HepG2 (cell line): Measurements from ENCODE around the gene ASB7. TPM values are rescaled to one million over a fixed set of nuclear protein-coding genes. Genes with fewer than 3 reads are reported as not detected.

ENCODE experiments used
- ATAC-seq: fragments of 200-7000 bp; cut with Tn5 transposase; 3 replicates; pipeline ENCODE4 v1.9.1; 2020; ENCODE audit warnings: mild to moderate bottlenecking, moderate library complexity
- BruUV-seq: library from RNA; stranded (reverse); fragments of 400-500 nt; replicated peaks from 2 replicates; lab custom pipeline; 2021; lab: Mats Ljungman, UMichigan
- CTCF ChIA-PET: fragments of 300-600 bp; formaldehyde crosslinking; extraction: SDS; loops from one replicate; lab custom pipeline; 2021; ENCODE audit warnings: low total read pairs, inconsistent platforms, low intra/inter-chr PET ratio; lab: Yijun Ruan, JAX
- POLR2A ChIA-PET: fragments of 350-600 bp; sonication (Branson Sonifier 250); formaldehyde crosslinking; loops from one replicate; lab custom pipeline; 2020; ENCODE audit warnings: antibody characterized with exemption, inconsistent platforms; lab: Yijun Ruan, JAX
- DNase-seq: peaks from one replicate; pipeline ENCODE4 v3.0.0-alpha.2; 2015; ENCODE audit warnings: low spot score
- FAIRE-seq: peaks from 3 replicates; lab custom pipeline; 2011; peaks lifted over from hg19 to GRCh38; lab: Jason Lieb, UNC
- H2AFZ ChIP-seq: one replicate; pipeline ENCODE4 v1.6.1; 2011; ENCODE audit warnings: low read length, inconsistent platforms
- H3K27ac ChIP-seq: fragments of 300-600 bp; 3 replicates; pipeline ENCODE4 v1.8.0; 2011; ENCODE audit warnings: mixed run types, mild to moderate bottlenecking, mixed read lengths, low read length, inconsistent platforms; ENCODE audit not compliant: insufficient read depth; ENCODE audit errors: extremely low read length
- H3K27me3 ChIP-seq, 2 experiments: fragments of 200-600 bp in 1 of 2; 2 replicates in 1 of 2; 3 replicates in 1 of 2; pipeline versions ENCODE4 v1.6.0 to v1.8.0; 2011; ENCODE audit warnings: low read length in 2 of 2, mild to moderate bottlenecking in 2 of 2, moderate library complexity in 2 of 2, inconsistent platforms in 1 of 2; ENCODE audit not compliant: insufficient read depth in 2 of 2, control insufficient read depth in 1 of 2
- H3K36me3 ChIP-seq, 2 experiments: fragments of 200-600 bp in 1 of 2; replicated peaks in 1 of 2; 2 replicates in 1 of 2; 3 replicates in 1 of 2; pipeline versions ENCODE4 v1.5.1 to v1.8.0; 2011; ENCODE audit warnings: low read length in 2 of 2, inconsistent platforms in 1 of 2; ENCODE audit not compliant: insufficient read depth in 2 of 2, control insufficient read depth in 1 of 2
- H3K4me1 ChIP-seq: 2 replicates; pipeline ENCODE4 v1.5.1; 2012; ENCODE audit warnings: low read length, inconsistent platforms; ENCODE audit not compliant: insufficient read depth
- H3K4me2 ChIP-seq: 2 replicates; pipeline ENCODE4 v1.6.0; 2011; ENCODE audit warnings: low read depth, low read length, inconsistent platforms
- H3K4me3 ChIP-seq, 3 experiments: fragments of 200-600 bp in 1 of 3; sonication (generic), shearing (Covaris generic) in 1 of 3; replicated peaks in 1 of 3; 2 replicates each; pipeline ENCODE4 v1.5.1; 2011 to 2016; ENCODE audit warnings: low read length in 3 of 3, inconsistent platforms in 2 of 3, low read depth in 2 of 3, mild to moderate bottlenecking in 2 of 3, control low read depth in 1 of 3, mixed read lengths in 1 of 3; ENCODE audit not compliant: insufficient read depth in 1 of 3
- H3K79me2 ChIP-seq: one replicate; pipeline ENCODE4 v1.6.1; 2011; ENCODE audit warnings: low read length, inconsistent platforms; ENCODE audit not compliant: insufficient read depth
- H3K9ac ChIP-seq: 2 replicates; pipeline ENCODE4 v1.6.0; 2011; ENCODE audit warnings: mild to moderate bottlenecking, low read depth, low read length, inconsistent platforms; ENCODE audit not compliant: insufficient read depth
- H3K9me3 ChIP-seq: 2 replicates; pipeline ENCODE4 v1.5.1; 2012; ENCODE audit warnings: mild to moderate bottlenecking, low read length
- H4K20me1 ChIP-seq: 2 replicates; pipeline ENCODE4 v1.6.0; 2011; ENCODE audit warnings: inconsistent platforms, mild to moderate bottlenecking, low read length, moderate library complexity; ENCODE audit not compliant: insufficient read depth
- ATF2 ChIP-seq: sonication (generic); formaldehyde crosslinking; IDR thresholded peaks from 2 replicates; pipeline ENCODE4 v1.4.0; 2020; ENCODE audit warnings: missing genetic modification reagents
- GTF2F1 ChIP-seq: fragments of 150-350 bp; IDR thresholded peaks from 2 replicates; pipeline ENCODE4 v1.6.1; 2014; ENCODE audit warnings: low read length
- MLX ChIP-seq: IDR thresholded peaks from 2 replicates; pipeline ENCODE4 v1.6.1; 2016
- SKIL ChIP-seq: sonication (generic); formaldehyde crosslinking; IDR thresholded peaks from 2 replicates; pipeline ENCODE4 v1.8.0; 2022; ENCODE audit warnings: missing genetic modification reagents, mild to moderate bottlenecking, moderate library complexity, borderline replicate concordance
- SYNCRIP ChIP-seq: fragments of 200-400 bp; formaldehyde crosslinking; IDR thresholded peaks from 2 replicates; pipeline ENCODE4 v1.6.1; 2018; ENCODE audit warnings: mild to moderate bottlenecking, low read depth, low read length; ENCODE audit not compliant: insufficient read depth
- ZNF775 ChIP-seq: sonication (generic); formaldehyde crosslinking; IDR thresholded peaks from 2 replicates; pipeline ENCODE4 v1.4.0; 2020; ENCODE audit warnings: missing genetic modification reagents, mild to moderate bottlenecking, moderate library complexity, borderline replicate concordance
- in situ Hi-C: cut with HindIII; loops from 2 replicates; pipeline ENCODE4 v1.10.0; 2017; ENCODE audit warnings: low pct_unique_long_range_greater_than_20kb; ENCODE audit not compliant: extremely low pct_ligation_motif_present
- intact Hi-C: fragments of 100-400 bp; cut with micrococcal nuclease; formaldehyde crosslinking; loops from one replicate; pipeline ENCODE4 v1.10.0; 2022; ENCODE audit not compliant: unreplicated experiment
- polyA plus RNA-seq, 8 experiments: library from polyadenylated mRNA; depleted of rRNA in 3 of 8; stranded (reverse) in 7 of 8; unstranded in 1 of 8; fragments of >200 nt; fragmentation: Illumina TruSeq in 4 of 8; extraction: Trizol in 4 of 8; gene quantifications; 2 replicates each; pipeline versions ENCODE4 v1.2.1 to v1.2.3, GENCODE V29; 2011 to 2016; ENCODE audit warnings: low read depth in 4 of 8, missing spikeins in 1 of 8, mixed read lengths in 1 of 8; ENCODE audit not compliant: insufficient read depth in 1 of 8
- total RNA-seq, 5 experiments: library from RNA; depleted of rRNA; stranded (reverse); fragments of >200 nt; fragmentation: Illumina TruSeq; extraction: Trizol; gene quantifications; 2 replicates each; pipeline ENCODE4 v1.2.3, GENCODE V29; 2016; ENCODE audit warnings: low read depth in 1 of 5

Gene ASB7
- total and polyA plus RNA-seq, 2 of the 13 experiments (the other 11 are each of a cell fraction or from before 2014, with no cell fraction given): 7.7 to 12.1 TPM

GRCh38 chr15:100559330-100559729 lies 43.1 kb upstream of the ASB7 start (continued):
- TF ChIP-seq GTF2F1 (no peak), SYNCRIP (no peak), ATF2 (CRISPR knock-in tag) (no peak)
- TF ChIP-seq, all 625 proteins: peak for 0

GRCh38 chr15:100560323-100560722 lies 42.1 kb upstream of the ASB7 start:
- no TSS peak for BruUV-seq

More at GRCh38 chr15:100560323-100560722, 42.1 kb upstream of the ASB7 start:
- in situ Hi-C loops: no loop called here
- Histone ChIP-seq H4K20me1 (no peaks in the 10 kb centered on the region), H3K27ac (no peak overlapping the region), H3K79me2 (no peaks in the 10 kb centered on the region), H2AFZ (no peak overlapping the region), H3K9ac (no peak overlapping the region), H3K4me1 (peaks cover 19% of the 10 kb centered on the region), H3K27me3 (no peaks in the 10 kb centered on the region), H3K36me3 (no peaks in the 10 kb centered on the region)
- DNase-seq (no peak), FAIRE-seq (no peak)
- POLR2A ChIA-PET: no interaction called here
- CTCF ChIA-PET: no interaction called here
- TF ChIP-seq ZNF775 (no peak), SKIL (CRISPR knock-in tag) (no peak), MLX (CRISPR knock-in tag) (no peak)
- TF ChIP-seq, all 625 proteins: peak for 0
- no peak for ATAC-seq
- H3K9me3 ChIP-seq: no peaks in the 10 kb centered on the region
- H3K4me2 ChIP-seq: no peak overlapping the region
- intact Hi-C loops: no loop called here
- H3K4me3 ChIP-seq: no peak overlapping the region
